CD14-positive monocyte (primary cell): Measurements from ENCODE around the gene CENPX. TPM values are rescaled to one million over a fixed set of nuclear protein-coding genes. Genes with fewer than 3 reads are reported as not detected.

ENCODE experiments used
- DNase-seq, 3 donors: peaks; one replicate each; pipeline ENCODE4 v3.0.0-alpha.2; 2011 to 2022
- H2AFZ ChIP-seq: 2 replicates; pipeline ENCODE4 v1.6.0; 2012; ENCODE audit warnings: mild to moderate bottlenecking, low read depth, low read length, inconsistent platforms; ENCODE audit not compliant: insufficient read depth, poor library complexity, severe bottlenecking
- H3K27ac ChIP-seq, 2 donors: 1 replicate in 1 of 2; 2 replicates in 1 of 2; pipeline ENCODE4 v1.5.1; 2012 to 2013; ENCODE audit warnings: low read length in 2 of 2, control low read depth in 1 of 2, inconsistent platforms in 1 of 2, low read depth in 1 of 2, mild to moderate bottlenecking in 1 of 2
- H3K27me3 ChIP-seq, 2 donors: one replicate each; pipeline versions ENCODE4 v1.6.0 to v1.6.1; 2011 to 2013; ENCODE audit warnings: low read length in 2 of 2; ENCODE audit not compliant: control insufficient read depth in 2 of 2, insufficient read depth in 2 of 2
- H3K36me3 ChIP-seq, 2 donors: replicated peaks in 1 of 2; 1 replicate in 1 of 2; 2 replicates in 1 of 2; pipeline versions ENCODE4 v1.5.1 to v1.6.1; 2012 to 2013; ENCODE audit warnings: low read length in 2 of 2, control low read depth in 1 of 2, inconsistent platforms in 1 of 2, mild to moderate bottlenecking in 1 of 2; ENCODE audit not compliant: insufficient read depth in 2 of 2, control insufficient read depth in 1 of 2
- H3K4me1 ChIP-seq, 2 donors: 1 replicate in 1 of 2; 2 replicates in 1 of 2; pipeline versions ENCODE4 v1.5.1 to v1.6.1; 2012 to 2013; ENCODE audit warnings: low read length in 2 of 2, control low read depth in 1 of 2, inconsistent platforms in 1 of 2, mild to moderate bottlenecking in 1 of 2, moderate library complexity in 1 of 2; ENCODE audit not compliant: insufficient read depth in 2 of 2, control insufficient read depth in 1 of 2
- H3K4me2 ChIP-seq: replicated peaks from 2 replicates; pipeline ENCODE3; 2012; ENCODE audit warnings: low read length, moderate library complexity, mild to moderate bottlenecking; ENCODE audit not compliant: poor library complexity, severe bottlenecking; ENCODE audit errors: extremely low read depth
- H3K4me3 ChIP-seq, 3 experiments: fragments of 200-600 bp in 1 of 3; sonication (generic) in 1 of 3; replicated peaks in 1 of 3; 1 replicate in 2 of 3; 2 replicates in 1 of 3; pipeline ENCODE4 v1.5.1; 2011 to 2013; ENCODE audit warnings: low read length in 3 of 3, mild to moderate bottlenecking in 3 of 3, control low read depth in 2 of 3, low read depth in 2 of 3, inconsistent platforms in 1 of 3, moderate library complexity in 1 of 3
- H3K79me2 ChIP-seq: 2 replicates; pipeline ENCODE4 v1.6.0; 2012; ENCODE audit warnings: mild to moderate bottlenecking, control low read depth, inconsistent platforms, low read length, moderate library complexity; ENCODE audit not compliant: insufficient read depth
- H3K9ac ChIP-seq: 2 replicates; pipeline ENCODE4 v1.6.0; 2017; ENCODE audit warnings: low read length, mild to moderate bottlenecking; ENCODE audit not compliant: insufficient read depth, poor library complexity, severe bottlenecking
- H3K9me3 ChIP-seq, 2 donors: replicated peaks in 1 of 2; 1 replicate in 1 of 2; 2 replicates in 1 of 2; pipeline versions ENCODE4 v1.5.1 to v1.6.1; 2012 to 2013; ENCODE audit warnings: low read length in 2 of 2, control low read depth in 1 of 2; ENCODE audit not compliant: control insufficient read depth in 1 of 2, insufficient read depth in 1 of 2
- H4K20me1 ChIP-seq: 2 replicates; pipeline ENCODE4 v1.6.0; 2012; ENCODE audit warnings: mild to moderate bottlenecking, low read length, control low read depth, moderate library complexity; ENCODE audit not compliant: insufficient read depth
- H3K27ac Mint-ChIP-seq, 7 donors: one replicate each; pipeline ENCODE4 v1.8.0; 2020; ENCODE audit warnings: mild to moderate bottlenecking in 7 of 7, mixed read lengths in 7 of 7, moderate library complexity in 6 of 7, inconsistent platforms in 2 of 7
- H3K27me3 Mint-ChIP-seq, 3 donors: one replicate each; pipeline ENCODE4 v1.8.0; 2021 to 2022; ENCODE audit warnings: low read depth in 3 of 3, mild to moderate bottlenecking in 3 of 3, mixed read lengths in 3 of 3, moderate library complexity in 3 of 3, inconsistent platforms in 1 of 3
- H3K36me3 Mint-ChIP-seq, 2 donors: one replicate each; pipeline ENCODE4 v1.8.0; 2020; ENCODE audit warnings: mixed read lengths in 2 of 2, inconsistent platforms in 1 of 2, mild to moderate bottlenecking in 1 of 2
- H3K4me1 Mint-ChIP-seq: one replicate; pipeline ENCODE4 v1.8.0; 2020; ENCODE audit warnings: mild to moderate bottlenecking, mixed read lengths
- H3K4me3 Mint-ChIP-seq, 2 donors: one replicate each; pipeline ENCODE4 v1.8.0; 2020; ENCODE audit warnings: mild to moderate bottlenecking in 2 of 2, mixed read lengths in 2 of 2, moderate library complexity in 1 of 2
- H3K9me3 Mint-ChIP-seq, 7 donors: one replicate each; pipeline ENCODE4 v1.8.0; 2020 to 2022; ENCODE audit warnings: mixed read lengths in 7 of 7, mild to moderate bottlenecking in 6 of 7, moderate library complexity in 6 of 7, inconsistent platforms in 2 of 7
- CTCF ChIP-seq: fragments of 200-600 bp; IDR thresholded peaks from one replicate; pipeline ENCODE4 v1.8.0; 2022; ENCODE audit warnings: antibody characterized with exemption, mild to moderate bottlenecking
- WGBS: methylation state at CpG from one replicate; pipeline ENCODE4 v1.1.5; 2013; ENCODE audit warnings: missing lambda C conversion rate; ENCODE audit not compliant: insufficient coverage; 5-methylcytosine and 5-hydroxymethylcytosine counted together
- intact Hi-C, 2 donors: fragments of 100-400 bp; cut with micrococcal nuclease; formaldehyde crosslinking; loops; one replicate each; pipeline versions ENCODE4 v1.15.0 to v1.15.1; 2023
- polyA plus RNA-seq, 3 donors: library from polyadenylated mRNA; depleted of rRNA in 1 of 3; unstranded in 2 of 3; stranded (reverse) in 1 of 3; fragments of 300-500 nt in 2 of 3; fragments of >200 nt in 1 of 3; fragmentation: Illumina TruSeq in 2 of 3; gene quantifications; 1 replicate in 2 of 3; 2 replicates in 1 of 3; pipeline ENCODE4 v1.2.3, GENCODE V29; 2012 to 2021

Gene CENPX
- polyA plus RNA-seq, 3 donors: 47.7 to 57.0 (median 55.9) TPM

- Mint-ChIP-seq H3K36me3 (peaks cover 2 to 14% of the 10 kb centered on the region in 2 donors), H3K4me3 (no peak overlapping the region), H3K27me3 (peaks cover 2 to 4% (median 2%) of the 10 kb centered on the region in 3 donors), H3K27ac (no peak overlapping the region), H3K9me3 (no peaks in the 10 kb centered on the region), H3K4me1 (no peaks in the 10 kb centered on the region)
- Histone ChIP-seq H4K20me1 (peaks cover 7% of the 10 kb centered on the region), H3K27ac (no peak overlapping the region), H3K36me3 (peaks cover 4 to 9% of the 10 kb centered on the region in 2 donors), H3K4me2 (no peak overlapping the region), H3K27me3 (no peaks in the 10 kb centered on the region), H3K4me1 (no peaks in the 10 kb centered on the region), H3K79me2 (no peaks in the 10 kb centered on the region), H3K4me3 (no peak overlapping the region), H3K9ac (no peak overlapping the region), H2AFZ (no peak overlapping the region), H3K9me3 (no peaks in the 10 kb centered on the region)
- 97% methylated on average over 15 of the region's 24 CpGs for WGBS
- intact Hi-C loops: no loop called here
- no peak for DNase-seq
- TF ChIP-seq CTCF: no peak
These were observed 16.0 kb downstream of the CENPX start for GRCh38 chr17:82006468-82007227.

- no peaks in the 10 kb centered on the region for H3K4me1 ChIP-seq
- H2AFZ ChIP-seq: no peak overlapping the region
- no peak for DNase-seq
- intact Hi-C loops: no loop called here
- H3K27ac Mint-ChIP-seq: no peak overlapping the region
- H3K4me3 Mint-ChIP-seq: no peak overlapping the region
- H3K9me3 ChIP-seq: no peaks in the 10 kb centered on the region
- H3K4me3 ChIP-seq: no peak overlapping the region
- peaks cover 0 to 9% of the 10 kb centered on the region in 2 donors for H3K36me3 ChIP-seq
- H3K27me3 Mint-ChIP-seq: peaks cover 2 to 3% (median 2%) of the 10 kb centered on the region in 3 donors
- H3K4me1 Mint-ChIP-seq: no peaks in the 10 kb centered on the region
- no peak overlapping the region for H3K4me2 ChIP-seq
- no peaks in the 10 kb centered on the region for H3K9me3 Mint-ChIP-seq
- no peaks in the 10 kb centered on the region for H3K27me3 ChIP-seq
- WGBS: 98% methylated on average over 25 of the region's 30 CpGs
- H3K9ac ChIP-seq: no peak overlapping the region
- peaks cover 0 to 12% of the 10 kb centered on the region in 2 donors for H3K36me3 Mint-ChIP-seq
- no peaks in the 10 kb centered on the region for H3K79me2 ChIP-seq
- no peak for TF ChIP-seq CTCF
- H3K27ac ChIP-seq: no peak overlapping the region
- H4K20me1 ChIP-seq: peaks cover 7% of the 10 kb centered on the region
These were observed 16.9 kb downstream of the CENPX start for GRCh38 chr17:82005701-82006348.
